Colonic mucosa (tissue), 4 donors: ENCODE measurements around the gene FAM193A. TPM values are rescaled to one million over a fixed set of nuclear protein-coding genes. Genes with fewer than 3 reads are reported as not detected.

Source experiments
- DNase-seq: peaks from one replicate; pipeline ENCODE4 v3.0.0-alpha.2; 2020
- H3K27ac ChIP-seq: fragments of 200-600 bp; one replicate; pipeline ENCODE4 v1.8.0; 2021
- H3K27me3 ChIP-seq: fragments of 200-600 bp; one replicate; pipeline ENCODE4 v1.8.0; 2021
- H3K36me3 ChIP-seq: fragments of 200-600 bp; one replicate; pipeline ENCODE4 v1.8.0; 2021
- H3K4me1 ChIP-seq: fragments of 200-600 bp; one replicate; pipeline ENCODE4 v1.8.0; 2021; ENCODE audit warnings: mild to moderate bottlenecking
- H3K4me3 ChIP-seq: fragments of 200-600 bp; one replicate; pipeline ENCODE4 v1.8.0; 2021
- H3K9ac ChIP-seq, 2 donors: one replicate each; pipeline ENCODE4 v1.7.0; 2013; ENCODE audit warnings: control low read depth in 2 of 2, low read depth in 2 of 2, low read length in 2 of 2
- H3K9me3 ChIP-seq: fragments of 200-600 bp; one replicate; pipeline ENCODE4 v1.8.0; 2021
- CTCF ChIP-seq: fragments of 200-600 bp; IDR thresholded peaks from one replicate; pipeline ENCODE4 v1.8.0; 2022; ENCODE audit warnings: antibody characterized with exemption, mild to moderate bottlenecking
- intact Hi-C: fragments of 100-400 bp; cut with DNase I; formaldehyde crosslinking; loops from one replicate; pipeline ENCODE4 v1.14.1; 2022
- total RNA-seq, 2 donors: library from RNA; stranded (reverse); fragmentation: NEBNext Ultra II Directional in 1 of 2; extraction: Animal tissue kit (Norgen Biotek cat#: 25700) in 1 of 2; gene quantifications; one replicate each; pipeline ENCODE4 v1.2.1, GENCODE V29; 2021
- donor health status: healthy.
- donor health status: DM: no; HTN: no; CAD: no.
- donor health status: DM: no; HTN: no; CAD: no.

Gene FAM193A
- total RNA-seq, 2 donors from 2014 or later: 18.0 to 25.8 TPM

GRCh38 chr4:2560167-2560566 is 23.7 kb downstream of the FAM193A start:
- Histone ChIP-seq H3K27ac (no peak overlapping the region), H3K4me3 (no peak overlapping the region), H3K4me1 (no peaks in the 10 kb centered on the region), H3K27me3 (no peaks in the 10 kb centered on the region), H3K9me3 (no peaks in the 10 kb centered on the region), H3K9ac (no peak overlapping the region), H3K36me3 (no peaks in the 10 kb centered on the region)
- no peak for TF ChIP-seq CTCF
- DNase-seq: no peak
- intact Hi-C loops: no loop called here

GRCh38 chr4:2565533-2565932 is 29.1 kb downstream of the FAM193A start:
- no peak for DNase-seq
- H3K27me3 ChIP-seq: no peaks in the 10 kb centered on the region
- no peaks in the 10 kb centered on the region for H3K36me3 ChIP-seq
- intact Hi-C loops: no loop called here
- H3K9ac ChIP-seq: no peak overlapping the region
- H3K4me1 ChIP-seq: no peaks in the 10 kb centered on the region
- no peak overlapping the region for H3K27ac ChIP-seq
- no peak overlapping the region for H3K4me3 ChIP-seq
- no peaks in the 10 kb centered on the region for H3K9me3 ChIP-seq
- no peak for TF ChIP-seq CTCF

- no peaks in the 10 kb centered on the region for H3K27me3 ChIP-seq
- intact Hi-C loops: no loop called here
- no peak for TF ChIP-seq CTCF
- H3K9ac ChIP-seq: no peak overlapping the region
- no peak overlapping the region for H3K4me3 ChIP-seq
- DNase-seq: no peak
- no peaks in the 10 kb centered on the region for H3K9me3 ChIP-seq
- no peak overlapping the region for H3K27ac ChIP-seq
- no peaks in the 10 kb centered on the region for H3K4me1 ChIP-seq
- H3K36me3 ChIP-seq: no peaks in the 10 kb centered on the region
Observed at GRCh38 chr4:2570036-2570435, 33.6 kb downstream of the FAM193A start.

GRCh38 chr4:2570551-2571222 is 34.2 kb downstream of the FAM193A start:
- intact Hi-C loops: no loop called here
- no peaks in the 10 kb centered on the region for H3K9me3 ChIP-seq
- H3K27me3 ChIP-seq: no peaks in the 10 kb centered on the region
- no peak for DNase-seq
- H3K4me1 ChIP-seq: no peaks in the 10 kb centered on the region
- H3K4me3 ChIP-seq: no peak overlapping the region
- no peak overlapping the region for H3K27ac ChIP-seq
- H3K36me3 ChIP-seq: no peaks in the 10 kb centered on the region
- H3K9ac ChIP-seq: no peak overlapping the region
- no peak for TF ChIP-seq CTCF

GRCh38 chr4:2572076-2572475 is 35.6 kb downstream of the FAM193A start:
- TF ChIP-seq CTCF: no peak
- Histone ChIP-seq H3K4me3 (no peak overlapping the region), H3K36me3 (no peaks in the 10 kb centered on the region), H3K9ac (no peak overlapping the region), H3K27me3 (no peaks in the 10 kb centered on the region), H3K9me3 (no peaks in the 10 kb centered on the region), H3K4me1 (no peaks in the 10 kb centered on the region), H3K27ac (no peak overlapping the region)
- intact Hi-C loops: no loop called here
- no peak for DNase-seq
